Measurements from ENCODE around the gene FUBP3.
"Not testable (repeated sequence)": the region's sequence is repeated elsewhere in the genome, so short reads cannot be mapped to it uniquely, and the experiment has no call there.

The FUBP3 gene

DNA sequence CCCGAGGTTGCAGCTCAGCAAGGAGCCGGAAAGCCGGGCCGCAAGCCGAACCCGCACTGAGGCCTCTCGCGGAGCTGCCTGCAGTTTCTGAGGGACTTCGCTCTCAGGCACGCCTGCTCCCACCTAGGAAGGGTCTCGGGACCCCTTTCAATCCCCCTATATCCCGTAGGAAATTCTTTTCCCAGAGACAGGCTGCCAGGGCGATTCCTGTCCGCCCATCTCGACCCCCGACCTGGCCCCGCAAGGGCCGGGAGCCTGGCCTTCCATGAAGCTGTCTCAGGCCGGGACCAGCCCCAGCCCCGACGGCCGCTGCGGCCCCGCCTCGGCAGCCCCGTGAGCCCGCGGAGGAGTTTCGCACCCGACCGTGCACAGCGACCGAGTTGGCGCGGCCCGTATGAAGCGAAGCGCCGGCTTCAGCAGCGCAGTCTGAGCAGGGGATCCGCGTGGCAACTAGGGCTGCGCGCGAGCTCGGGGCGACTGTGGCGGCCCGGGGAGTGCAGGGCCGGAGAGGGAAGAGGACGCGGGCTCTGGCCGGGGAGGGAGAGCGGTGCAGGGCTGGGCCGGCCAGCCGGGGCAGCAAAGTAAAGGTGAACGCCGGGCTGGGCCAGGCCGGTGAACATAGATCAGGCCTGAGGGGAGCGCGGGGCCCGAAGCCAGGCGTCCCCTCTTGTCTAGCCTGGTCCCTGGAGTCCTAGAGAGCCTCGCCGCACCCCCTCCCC is 84.0 kb downstream of the FUBP3 start:
- no peak for DNase-seq

- DNase-seq = no peak
Measured at GRCh38 chr9:130663977-130664250, 84.5 kb downstream of the FUBP3 start.

DNA sequence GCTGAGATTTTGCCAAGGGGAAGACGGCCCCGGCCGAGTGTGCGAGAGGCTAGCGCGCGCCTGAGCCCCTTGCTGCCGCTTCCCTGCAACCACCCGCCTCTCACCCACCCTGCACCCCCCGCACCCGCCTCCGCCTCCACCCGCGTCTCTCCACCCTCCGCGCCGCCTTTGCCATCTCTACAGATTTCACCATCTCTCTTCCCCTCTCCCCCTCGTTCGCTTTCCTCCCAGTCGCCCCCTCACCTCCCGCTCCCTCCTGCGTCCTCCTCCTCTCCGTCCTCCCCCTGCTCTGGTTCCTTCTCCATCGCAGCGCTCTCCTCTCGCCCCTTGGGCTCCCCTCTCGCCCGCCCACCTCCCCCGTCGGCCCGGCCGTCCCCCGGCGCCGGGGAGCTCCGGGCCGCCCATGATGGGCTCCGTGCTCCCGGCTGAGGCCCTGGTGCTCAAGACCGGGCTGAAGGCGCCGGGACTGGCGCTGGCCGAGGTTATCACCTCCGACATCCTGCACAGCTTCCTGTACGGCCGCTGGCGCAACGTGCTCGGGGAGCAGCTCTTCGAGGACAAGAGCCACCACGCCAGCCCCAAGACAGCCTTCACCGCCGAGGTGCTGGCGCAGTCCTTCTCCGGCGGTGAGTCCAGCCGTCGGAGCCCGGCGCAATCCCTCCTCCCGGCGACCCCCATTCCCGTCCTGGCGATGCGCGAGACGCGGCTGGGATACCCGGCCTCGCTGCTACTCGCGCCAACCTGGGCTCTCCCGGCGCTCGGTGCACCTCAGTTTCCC is 85.1 kb downstream of the FUBP3 start, which contains the start of gene PRDM12:
TSS of gene PRDM12 (plus strand) at position 344 of the 778 bp plus-strand sequence. CDS start at position 404, 60 bp downstream.
- no peak for DNase-seq

- no peak for DNase-seq
Measured at GRCh38 chr9:130665029-130665430, 85.7 kb downstream of the FUBP3 start.

GRCh38 chr9:130665431-130666392 is 86.3 kb downstream of the FUBP3 start:
- DNase-seq = no peak

DNA sequence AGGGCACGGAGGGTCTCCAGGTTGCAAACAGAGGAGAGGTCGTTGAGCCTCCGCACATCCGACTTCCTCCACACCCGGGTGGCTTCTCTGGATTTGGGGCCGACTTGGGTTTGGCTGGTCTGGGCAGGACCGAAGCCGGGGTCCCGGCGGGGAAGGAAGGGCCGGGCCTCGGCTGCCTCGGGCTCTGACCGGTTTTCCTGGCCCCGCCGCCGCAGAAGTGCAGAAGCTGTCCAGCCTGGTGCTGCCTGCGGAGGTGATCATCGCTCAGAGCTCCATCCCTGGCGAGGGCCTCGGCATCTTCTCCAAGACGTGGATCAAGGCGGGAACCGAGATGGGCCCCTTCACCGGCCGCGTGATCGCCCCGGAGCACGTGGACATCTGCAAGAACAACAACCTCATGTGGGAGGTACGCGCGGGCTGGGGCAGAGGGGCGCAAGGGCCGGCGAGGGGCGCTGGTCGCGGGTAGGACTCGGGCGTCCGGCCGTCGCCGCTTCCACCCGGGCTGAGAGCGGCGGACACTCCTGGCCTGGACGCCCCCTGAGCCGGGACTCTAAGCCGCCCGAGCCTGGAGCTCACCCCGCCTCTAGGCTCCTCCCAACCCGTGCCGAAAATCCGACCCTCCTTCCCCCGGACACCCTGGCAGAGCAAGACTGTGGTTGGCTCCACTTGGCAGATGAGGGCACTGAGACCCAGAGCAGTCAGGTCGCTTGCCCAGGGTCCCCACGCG is 87.2 kb downstream of the FUBP3 start:
- DNase-seq = no peak

GRCh38 chr9:130667120-130667435 is 87.7 kb downstream of the FUBP3 start:
- no peak for DNase-seq

DNA sequence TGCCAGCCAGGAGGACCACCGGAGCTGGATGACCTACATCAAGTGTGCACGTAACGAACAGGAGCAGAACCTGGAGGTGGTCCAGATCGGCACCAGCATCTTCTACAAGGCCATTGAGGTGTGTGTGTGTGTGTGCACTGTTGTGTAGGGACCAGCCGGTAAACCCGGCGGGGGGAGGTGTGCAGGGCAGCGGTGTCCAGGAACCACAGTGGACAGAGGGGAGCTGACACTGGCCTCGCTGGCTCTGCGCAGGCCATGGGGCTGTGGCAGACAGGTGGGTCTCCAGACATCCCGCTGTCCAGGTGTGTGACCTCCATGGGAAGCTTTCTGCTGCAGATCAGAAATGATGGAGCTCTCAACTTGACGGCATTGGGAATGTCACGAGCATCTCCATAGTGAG is 88.8 kb downstream of the FUBP3 start:
- no peak for DNase-seq

GRCh38 chr9:130668659-130669058 is 89.3 kb downstream of the FUBP3 start:
- DNase-seq = no peak

DNA sequence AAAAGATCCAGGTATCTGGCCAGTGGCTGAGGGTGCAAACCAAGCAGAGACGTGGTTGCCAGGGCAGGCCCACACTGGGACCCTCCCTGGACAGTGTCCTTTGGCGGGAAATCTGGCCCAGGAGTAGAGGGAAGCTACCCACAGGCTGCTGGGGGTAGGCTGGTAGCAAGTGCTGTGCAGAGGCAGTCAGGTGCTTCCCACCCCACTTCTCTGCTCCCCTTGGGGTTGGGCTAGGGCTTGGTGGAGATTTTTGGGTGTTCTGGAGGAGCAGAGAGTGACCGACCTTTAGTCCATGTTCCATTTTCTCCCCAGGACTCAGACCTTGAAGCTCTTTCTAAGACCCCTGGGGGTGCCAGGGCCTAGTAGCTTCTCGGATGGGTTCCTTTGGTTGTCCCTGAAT is 90.6 kb downstream of the FUBP3 start:
- no peak for DNase-seq

GRCh38 chr9:130670644-130671043 is 91.3 kb downstream of the FUBP3 start:
- no peak for DNase-seq

DNA sequence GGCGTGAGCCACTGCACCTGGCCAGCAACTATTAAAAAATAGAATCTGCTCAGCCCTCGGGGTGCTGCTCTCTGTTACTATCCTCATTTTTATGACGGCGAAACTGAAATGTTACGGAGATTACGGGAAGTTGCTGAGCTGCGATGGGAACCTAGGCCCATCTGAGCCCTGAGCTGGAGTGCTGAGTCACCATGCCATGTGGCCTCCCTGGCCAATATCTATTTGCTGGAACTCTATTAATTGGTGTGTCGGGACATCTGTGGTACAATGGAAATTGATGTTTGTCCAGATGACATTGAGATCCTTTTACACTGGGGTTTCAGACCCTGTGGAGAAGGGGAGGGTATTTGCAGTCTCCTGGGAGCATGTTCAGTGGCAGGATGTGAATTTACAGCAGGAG is 93.1 kb downstream of the FUBP3 start:
- no peak for DNase-seq

GRCh38 chr9:130672933-130673615 is 93.7 kb downstream of the FUBP3 start:
- DNase-seq = no peak

DNA sequence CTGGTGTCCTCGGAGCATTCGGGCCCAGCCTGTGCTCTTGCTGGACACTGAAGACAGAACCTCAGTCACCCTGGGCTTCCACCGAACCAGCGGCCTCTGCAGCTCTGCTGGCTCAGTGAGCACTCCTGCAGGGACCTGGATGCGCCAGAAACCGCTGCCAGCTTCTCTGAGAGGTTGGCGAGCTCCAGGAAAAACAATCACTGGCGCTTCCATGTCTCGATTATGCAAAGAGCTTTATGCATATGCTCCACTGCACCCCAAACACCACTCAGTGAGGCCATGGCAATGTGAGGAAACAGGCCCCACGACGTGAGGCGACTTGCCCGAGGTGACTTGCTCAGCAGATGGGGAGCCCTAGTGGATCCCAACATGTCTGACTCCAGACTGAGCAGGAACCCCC is 96.0 kb downstream of the FUBP3 start:
- DNase-seq = no peak

GRCh38 chr9:130677252-130677651 is 97.9 kb downstream of the FUBP3 start:
- DNase-seq = no peak

DNA sequence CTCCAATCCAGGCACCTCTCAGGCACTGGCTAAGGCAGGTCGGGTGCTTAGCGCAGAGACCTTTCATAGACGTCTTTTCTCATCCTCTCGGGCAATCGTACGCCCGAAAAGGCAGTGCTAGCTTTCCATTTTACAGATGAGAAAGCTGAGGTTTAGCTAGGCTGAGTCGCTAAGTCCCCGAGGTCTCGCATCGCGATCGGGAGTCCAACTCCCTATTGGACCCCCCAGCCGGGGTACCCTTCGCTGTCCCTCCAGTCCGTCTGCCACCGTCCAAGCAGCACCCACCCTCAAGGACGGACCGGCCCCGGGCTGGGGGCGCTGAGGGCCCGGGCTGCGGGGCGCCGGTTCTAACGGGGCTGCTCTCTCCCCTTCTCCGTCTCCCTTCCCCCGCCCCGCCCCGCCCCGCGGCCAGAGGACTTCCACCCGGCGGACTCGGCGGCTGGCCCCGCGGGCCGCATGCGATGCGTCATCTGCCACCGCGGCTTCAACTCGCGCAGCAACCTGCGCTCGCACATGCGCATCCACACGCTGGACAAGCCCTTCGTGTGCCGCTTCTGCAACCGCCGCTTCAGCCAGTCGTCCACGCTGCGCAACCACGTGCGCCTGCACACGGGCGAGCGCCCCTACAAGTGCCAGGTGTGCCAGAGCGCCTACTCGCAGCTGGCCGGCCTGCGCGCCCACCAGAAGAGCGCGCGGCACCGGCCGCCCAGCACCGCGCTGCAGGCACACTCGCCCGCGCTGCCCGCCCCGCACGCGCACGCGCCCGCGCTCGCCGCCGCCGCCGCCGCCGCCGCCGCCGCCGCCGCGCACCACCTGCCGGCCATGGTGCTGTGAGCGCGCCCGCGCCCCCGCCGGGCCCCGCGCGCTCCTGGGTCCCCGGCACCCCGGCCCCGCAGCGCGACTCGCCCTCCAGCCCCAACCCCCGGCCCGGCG is 101.7 kb downstream of the FUBP3 start:
- DNase-seq = peak; percentile 69

DNA sequence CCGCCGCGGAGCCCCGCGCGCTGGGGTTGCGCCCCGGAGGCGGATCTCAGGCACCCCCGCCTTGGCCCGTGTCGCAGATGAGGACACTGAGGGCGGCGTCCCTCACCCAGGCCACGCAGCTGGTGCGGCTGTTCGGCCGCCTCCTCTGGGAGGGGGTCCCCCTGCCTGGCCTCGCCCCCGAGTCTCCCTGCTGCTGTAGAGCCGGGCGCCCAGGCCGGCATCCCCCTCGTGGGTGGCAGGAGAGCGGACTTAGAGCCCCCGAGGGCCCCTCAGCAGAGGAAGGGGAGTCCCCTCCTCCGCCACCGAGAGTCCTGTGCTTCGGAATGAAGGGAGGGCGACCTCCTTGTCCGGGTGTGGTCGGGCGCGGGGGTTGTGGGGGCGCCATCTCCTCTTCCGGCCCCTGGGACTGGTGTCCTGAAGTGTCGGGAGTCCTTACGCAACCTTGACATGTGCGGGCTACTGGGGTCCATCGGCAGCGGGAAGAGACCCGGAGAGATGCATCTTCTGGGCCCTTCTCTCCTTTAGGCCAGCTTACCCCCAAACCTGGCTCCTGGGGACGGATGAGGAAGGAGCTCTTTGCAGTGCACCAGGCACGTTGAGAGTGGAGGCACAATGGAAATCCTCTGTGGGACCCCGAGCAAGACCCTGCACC is 102.5 kb downstream of the FUBP3 start:
- no peak for DNase-seq

DNA sequence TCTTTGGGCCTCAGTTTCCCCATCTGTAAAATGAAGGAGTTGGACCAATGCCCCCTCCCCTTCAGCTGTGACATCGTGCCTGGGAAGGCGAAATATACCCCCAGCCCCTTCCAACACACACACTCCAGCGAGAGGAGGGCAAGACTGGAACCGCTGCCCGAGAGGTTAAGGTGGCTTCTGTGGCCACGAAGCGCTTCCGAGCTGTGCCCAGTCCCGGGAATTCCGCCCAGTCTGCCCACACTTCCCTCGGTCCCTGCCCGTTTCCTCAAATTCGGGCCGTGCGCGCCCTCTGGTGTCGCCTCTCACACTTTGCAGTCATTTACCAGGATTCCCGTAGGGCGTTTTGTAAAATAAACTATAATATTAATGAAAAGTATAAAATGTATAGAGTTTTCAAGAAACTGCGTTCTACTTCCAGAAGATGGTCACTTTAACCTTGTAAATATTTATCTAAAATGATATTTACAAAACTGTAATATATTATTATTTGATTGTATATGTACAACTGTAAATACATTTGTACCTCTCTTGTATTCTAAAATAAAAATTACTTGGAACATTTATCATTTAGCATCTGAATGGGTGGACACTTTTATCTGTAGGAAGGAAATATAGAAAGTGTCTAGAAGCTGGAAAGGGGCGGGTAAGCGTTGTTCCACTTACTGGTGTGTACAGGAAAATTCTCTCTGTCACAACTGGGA is 103.2 kb downstream of the FUBP3 start:
- peak; percentile 30 for DNase-seq

DNA sequence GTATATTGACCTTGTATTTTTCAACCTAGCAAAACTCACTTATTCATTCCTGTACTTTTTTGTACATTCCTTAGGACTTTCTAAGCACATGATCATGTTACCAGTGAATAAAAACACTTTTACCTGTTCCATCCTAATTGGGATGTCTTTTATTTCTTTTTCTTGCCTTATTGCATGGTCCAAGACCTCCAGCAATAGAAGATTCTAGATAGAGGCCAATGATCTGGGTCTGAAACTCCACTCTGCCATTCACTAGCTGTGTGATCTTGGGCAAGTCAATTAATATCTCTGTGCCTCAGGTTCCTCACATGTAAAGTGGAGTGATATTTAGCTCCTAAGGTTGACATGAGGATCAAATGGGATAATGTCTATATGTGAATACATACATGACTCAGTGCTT is 105.7 kb downstream of the FUBP3 start:
- no peak for DNase-seq

DNA sequence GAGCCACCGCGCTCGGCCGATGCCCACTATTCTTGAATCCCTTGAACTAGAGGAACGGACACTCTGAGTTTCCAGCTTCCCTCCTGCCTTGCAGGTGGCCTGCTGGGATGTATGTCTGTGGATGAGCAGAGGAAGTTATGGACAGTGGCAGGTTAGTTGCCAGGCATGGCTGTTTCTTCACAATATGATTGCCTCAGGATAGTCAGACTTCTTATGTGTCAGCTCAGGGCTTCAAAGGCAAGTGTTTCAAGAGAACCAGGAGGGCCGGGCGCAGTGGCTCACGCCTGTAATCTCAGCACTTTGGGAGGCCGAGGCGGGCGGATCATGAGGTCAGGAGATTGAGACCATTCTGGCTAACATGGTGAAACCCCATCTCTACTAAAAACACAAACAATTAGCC is 106.6 kb downstream of the FUBP3 start:
- DNase-seq = not testable (repeated sequence)

Measured in CD4-positive, alpha-beta T cell treated with Interferon gamma for 1 hour (primary cell).